HG02970 (cell line): ENCODE results near the gene IRX5.

Experiments used
- ATAC-seq: cut with Tn5 transposase; IDR thresholded peaks from one replicate; pipeline ENCODE4 v1.9.1; 2021; ENCODE audit warnings: mild to moderate bottlenecking, moderate library complexity, moderate number of reproducible peaks; ENCODE audit not compliant: unreplicated experiment, low FRiP score

Gene IRX5

DNA sequence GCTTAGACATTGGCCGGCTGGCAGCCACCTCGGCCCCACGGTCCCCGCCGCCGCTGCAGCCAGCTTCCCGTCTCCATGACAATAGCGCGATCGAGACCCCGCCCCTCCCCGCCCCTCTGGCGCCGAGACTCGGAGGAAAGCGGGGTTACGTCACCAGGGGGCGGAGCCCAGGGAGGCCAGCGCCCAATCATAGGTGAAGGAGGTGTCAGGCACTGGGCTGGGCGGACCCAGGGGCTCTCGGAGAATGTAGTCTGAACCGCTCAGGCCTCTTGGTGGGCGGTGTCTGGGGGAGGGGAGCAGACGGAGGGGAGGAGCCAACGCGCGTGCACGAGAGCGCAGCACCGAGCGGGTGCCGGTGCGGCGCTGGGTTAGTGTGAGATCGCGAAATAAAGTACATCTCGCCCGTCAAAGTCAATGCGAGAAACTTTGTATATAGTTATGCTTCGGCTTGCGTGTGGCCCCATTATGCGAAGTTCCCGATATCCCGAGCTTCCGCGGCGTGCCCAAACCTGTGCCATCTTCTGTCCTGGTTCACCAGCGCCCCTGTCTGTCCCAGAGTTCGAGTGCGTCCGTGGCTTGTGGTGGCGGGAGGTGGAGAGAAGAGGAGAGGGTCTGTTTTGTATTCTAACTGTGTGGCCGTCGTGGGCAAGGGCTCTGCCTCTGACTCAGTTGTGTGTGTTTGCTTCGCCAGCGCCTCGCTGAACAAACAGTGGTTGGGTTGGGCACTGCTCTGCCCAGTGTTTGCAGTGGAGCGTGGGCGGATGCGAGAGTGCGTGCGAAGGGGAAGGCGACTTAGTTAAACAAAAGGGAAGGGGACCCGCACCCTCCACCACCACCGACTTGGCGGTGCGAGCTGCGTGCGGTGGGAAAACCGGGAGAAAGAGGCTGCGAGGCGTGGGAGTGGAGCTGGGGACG lies 1.3 kb upstream of the IRX5 start:
- peak; percentile 92 for ATAC-seq

DNA sequence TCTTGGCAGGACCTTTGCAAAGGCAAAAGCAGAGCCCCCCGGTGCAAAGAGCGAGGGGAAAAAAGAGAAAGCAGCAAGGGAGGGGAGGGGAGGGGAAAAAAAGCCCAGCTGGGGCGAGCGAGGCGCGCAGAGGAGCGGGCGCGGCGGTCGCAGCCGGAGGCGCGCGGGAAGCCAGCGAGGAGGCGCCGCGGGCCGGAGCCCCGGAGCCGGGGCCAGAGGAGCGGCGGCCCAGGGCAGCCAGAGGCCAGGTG lies 129 bp downstream of the IRX5 start:
- ATAC-seq = no peak

DNA sequence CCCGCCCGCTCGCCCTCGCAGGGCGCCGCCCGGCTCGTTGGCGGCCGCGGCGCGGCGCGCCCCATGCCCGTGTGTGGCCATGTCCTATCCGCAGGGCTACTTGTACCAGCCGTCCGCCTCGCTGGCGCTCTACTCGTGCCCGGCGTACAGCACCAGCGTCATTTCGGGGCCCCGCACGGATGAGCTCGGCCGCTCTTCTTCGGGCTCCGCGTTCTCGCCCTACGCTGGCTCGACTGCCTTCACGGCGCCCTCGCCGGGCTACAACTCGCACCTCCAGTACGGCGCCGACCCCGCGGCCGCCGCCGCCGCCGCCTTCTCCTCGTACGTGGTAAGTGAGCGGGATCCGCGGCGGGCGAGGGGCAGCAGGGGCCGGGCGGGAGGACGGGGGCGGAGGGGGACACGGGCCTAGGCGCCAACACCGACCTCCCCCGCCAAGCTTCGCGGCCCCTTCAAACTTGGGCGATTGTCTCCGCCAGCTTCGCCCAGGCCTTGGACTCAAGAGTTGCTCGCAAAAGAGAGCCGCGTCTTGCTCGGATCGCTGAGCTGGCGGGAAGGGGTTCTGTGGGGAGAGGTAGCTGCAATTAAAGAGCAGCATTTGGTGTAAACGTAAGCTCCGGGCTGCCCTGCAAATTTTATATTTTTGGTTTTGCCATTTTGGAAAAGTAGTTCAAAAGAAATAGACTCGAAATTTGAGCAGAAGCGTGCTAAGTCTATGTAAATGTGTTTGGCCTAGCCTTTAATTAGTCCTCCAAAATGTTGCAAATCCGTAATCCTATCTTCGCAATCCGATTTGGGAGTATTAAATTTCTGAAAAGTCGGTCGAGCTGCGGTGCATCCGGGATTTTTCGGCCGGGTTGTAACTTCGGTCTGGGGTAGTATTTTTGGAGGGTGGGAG lies 702 bp downstream of the IRX5 start:
- ATAC-seq = no peak

DNA sequence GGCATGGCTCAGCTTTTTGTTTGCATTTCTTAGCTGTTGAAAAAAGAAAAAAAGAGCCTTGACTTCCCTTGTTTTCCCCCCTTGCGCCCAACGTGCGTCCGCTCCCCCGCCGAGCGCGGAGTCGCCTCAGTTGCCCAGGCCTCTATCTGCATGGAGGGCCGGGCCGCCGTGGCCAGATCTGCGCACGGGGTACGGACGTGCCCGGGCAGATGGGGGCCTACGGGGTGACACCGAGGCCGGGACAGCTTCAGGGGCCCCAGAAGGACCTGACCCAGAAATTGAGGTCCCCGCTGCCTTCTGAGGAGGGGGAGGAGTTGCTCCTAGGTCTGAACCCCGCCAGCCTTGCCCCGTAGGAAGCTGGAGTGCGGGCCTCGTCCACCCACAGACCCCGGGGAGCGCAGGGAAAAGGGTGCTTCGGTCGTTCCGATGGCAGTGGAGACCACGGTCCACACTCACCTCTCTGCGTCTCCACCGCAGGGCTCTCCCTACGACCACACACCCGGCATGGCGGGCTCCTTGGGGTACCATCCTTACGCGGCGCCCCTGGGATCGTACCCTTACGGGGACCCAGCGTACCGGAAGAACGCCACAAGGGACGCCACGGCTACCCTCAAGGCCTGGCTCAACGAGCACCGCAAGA lies 1.5 kb downstream of the IRX5 start:
- ATAC-seq = no peak

DNA sequence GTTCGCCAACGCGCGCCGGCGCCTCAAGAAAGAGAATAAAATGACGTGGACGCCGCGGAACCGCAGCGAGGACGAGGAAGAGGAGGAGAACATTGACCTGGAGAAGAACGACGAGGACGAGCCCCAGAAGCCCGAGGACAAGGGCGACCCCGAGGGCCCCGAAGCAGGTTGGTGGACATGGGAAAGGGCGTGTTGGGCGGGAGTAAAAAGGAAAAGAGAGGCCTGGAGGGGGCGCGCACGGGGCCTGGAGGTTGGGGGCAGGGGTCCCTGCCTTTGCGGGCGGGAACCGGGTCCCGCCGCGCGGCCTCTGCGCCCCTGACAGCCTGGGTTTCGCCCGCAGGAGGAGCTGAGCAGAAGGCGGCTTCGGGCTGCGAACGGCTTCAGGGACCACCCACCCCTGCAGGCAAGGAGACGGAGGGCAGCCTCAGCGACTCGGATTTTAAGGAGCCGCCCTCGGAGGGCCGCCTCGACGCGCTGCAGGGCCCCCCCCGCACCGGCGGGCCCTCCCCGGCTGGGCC lies 2.1 kb downstream of the IRX5 start:
- ATAC-seq = no peak

DNA sequence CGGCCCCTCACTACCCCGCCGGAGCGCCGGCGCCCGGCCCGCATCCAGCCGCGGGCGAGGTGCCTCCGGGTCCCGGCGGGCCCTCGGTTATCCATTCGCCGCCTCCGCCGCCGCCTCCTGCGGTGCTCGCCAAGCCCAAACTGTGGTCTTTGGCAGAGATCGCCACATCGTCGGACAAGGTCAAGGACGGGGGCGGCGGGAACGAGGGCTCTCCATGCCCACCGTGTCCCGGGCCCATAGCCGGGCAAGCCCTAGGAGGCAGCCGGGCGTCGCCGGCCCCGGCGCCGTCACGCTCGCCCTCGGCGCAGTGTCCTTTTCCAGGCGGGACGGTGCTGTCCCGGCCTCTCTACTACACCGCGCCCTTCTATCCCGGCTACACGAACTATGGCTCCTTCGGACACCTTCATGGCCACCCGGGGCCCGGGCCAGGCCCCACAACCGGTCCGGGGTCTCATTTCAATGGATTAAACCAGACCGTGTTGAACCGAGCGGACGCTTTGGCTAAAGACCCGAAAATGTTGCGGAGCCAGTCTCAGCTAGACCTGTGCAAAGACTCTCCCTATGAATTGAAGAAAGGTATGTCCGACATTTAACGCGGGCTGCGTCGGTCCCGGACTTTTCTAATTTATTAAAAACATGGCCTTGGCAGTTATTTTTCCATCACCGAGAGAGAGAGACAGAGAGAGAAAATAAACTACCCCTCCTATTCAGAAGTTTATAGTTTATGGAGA lies 2.8 kb downstream of the IRX5 start:
- no peak for ATAC-seq

DNA sequence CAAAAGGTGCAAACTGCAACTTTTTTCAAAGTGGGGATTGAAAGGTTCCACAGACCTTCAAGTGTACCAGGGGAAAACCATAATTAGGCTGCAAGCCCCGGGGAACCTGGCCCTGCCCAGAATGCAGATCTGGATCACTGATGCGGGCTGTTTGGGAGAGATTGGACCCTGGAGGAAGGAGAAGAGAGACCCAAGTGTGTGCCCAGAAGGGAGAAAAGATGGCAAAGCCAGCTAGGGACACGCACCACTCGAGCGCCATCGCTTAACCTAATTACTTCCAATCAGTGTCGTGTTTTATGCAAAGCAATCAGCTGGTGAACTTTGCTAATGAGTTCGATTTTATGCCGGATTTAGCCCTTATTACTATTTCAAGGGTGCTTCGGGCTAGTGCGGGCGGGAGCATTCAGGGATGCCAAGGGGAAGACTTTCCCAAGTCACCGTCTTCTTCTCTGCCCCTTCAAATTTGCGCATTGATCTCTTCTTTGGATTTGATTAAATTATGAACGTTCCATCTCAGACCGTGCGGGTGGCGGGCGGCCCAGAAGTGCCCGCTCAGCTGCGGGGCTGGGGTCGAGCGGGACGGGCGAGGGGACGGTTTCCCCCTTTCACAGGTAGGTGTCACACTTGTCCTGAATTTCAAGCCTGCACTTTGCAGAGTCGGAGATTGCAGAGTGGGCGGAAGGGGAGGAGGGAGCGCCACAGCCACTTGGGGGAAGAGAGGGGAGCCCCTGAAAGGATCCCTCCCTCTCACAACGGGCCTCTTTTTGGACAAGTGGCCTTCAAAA lies 4.0 kb downstream of the IRX5 start:
- no peak for ATAC-seq

DNA sequence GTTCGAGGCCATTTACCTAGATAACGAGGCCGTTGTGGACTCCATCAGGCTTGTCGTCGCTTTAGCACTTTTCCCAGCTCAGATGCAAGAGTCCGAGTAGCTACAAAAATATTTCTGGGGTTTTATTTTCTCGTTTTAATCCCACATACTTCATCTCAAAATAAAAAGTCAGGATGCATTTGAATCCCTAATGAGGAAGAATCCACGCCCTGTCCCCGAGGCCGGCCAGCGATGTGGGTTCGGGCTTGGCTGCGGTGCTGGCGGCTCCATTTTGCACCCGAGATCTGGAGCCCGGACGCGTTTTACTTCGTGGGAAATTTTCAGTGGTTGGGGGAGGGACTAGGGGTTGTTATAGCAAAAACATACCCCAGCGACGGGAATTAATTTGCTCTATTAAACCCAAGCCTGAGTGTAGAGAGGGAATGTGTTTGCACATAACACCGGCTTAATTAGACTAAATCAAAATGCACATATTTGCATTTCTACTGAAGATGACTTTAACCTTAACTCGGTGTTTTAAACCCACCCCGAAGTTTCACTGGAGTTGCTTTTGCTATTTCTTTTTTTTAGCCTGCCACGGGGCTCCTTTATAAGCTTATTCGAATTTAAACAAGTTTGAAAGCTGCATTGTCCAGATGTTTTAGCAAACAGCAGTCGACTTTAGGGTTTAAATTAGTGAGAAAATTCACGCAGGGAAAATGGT lies 4.8 kb downstream of the IRX5 start:
- ATAC-seq = no peak

DNA sequence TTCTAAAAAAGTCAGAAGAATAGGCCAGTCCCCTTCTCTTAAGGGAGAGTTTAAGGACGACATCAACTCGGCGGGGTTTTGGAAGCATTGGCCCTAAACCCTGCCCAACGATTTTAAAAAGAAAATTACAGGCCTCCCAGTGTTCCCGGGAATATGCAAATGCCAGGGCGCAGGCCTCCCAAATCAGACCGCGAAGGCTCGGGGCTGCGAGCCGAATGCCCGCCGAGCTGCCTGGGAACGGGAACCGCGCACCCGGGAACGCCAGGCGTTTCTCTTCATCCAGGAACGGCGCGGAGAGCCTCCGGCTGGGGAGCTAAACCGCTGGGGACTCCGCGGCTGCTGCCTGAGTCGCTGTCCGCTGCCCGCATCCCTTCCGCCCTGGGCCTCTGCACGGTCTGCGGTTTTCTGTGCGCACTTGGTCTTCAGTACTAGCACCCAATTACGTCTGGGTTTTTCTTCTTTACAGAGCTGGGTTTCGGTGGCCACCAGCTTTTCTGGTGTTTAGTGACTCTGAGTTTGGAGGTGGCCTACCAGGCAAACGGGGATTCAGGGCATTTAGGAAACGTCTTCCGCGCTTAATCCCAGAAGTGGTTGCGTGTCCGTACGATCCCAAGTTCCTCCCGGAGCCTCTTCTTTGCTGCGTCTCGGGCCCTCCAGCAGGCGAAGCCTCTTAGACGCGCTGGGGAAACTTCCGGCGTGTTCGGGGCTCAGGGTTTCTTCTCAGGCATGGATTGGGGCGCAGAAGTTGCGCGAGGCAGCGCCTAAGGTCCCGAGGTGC lies 5.7 kb downstream of the IRX5 start:
- ATAC-seq = no peak

DNA sequence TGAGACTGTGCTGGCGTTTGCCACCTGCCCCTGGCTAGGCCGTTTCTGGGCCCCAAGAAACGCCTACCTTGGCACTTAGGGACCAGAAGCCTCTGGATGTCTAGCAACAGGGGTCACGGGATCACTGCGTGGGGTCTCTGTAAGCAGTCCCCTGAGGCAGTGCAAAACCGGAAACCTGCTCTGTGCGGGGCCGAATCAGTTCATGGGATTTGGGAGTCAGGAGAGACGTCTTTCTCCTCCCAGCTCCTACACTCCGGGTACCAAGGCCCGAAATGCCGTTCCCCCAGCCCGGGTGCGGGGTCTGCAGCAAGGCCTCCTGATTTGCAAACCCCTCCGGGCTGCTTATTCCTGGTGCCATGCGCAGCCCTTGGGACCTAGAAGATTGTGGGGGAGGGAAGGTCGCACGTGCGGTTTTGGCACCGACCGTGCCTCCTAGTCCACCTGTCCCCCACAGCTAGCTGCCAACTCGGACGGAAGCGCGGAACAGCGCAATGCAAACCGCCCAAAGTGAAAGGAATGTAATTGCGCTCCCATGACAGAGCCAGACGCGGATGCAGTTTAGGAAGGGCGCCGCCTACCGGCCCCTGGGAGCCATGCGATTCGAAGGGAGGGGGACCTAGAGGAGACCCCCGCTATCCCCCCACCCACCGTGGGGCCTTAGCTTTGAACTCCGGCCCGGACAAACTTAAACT lies 6.5 kb downstream of the IRX5 start:
- no peak for ATAC-seq

DNA sequence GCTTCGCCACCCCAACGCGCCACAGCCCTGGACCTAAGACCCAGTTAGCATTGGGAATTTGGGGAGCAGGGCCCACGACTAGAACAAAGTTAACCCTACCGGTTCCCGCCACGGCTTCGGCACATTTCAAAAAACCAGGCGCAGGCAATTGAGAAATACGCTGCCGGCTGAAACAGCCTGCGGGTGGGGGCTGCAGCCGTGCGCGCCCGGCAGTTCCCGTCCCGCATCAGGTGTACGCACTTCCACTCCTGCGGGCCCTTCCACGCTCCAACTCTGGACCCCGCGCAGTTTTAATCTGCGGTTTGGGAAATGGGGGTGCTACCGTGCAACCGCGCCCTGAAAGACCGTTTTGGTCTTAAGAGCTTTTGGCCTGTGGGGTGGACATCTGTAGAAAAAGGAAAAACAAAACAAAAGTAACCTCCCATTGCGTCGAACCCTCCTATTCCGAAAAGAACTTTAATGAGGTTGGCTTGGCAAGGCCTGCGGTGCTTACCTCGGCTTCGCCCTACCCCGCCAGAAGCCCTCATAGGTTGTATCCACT lies 7.1 kb downstream of the IRX5 start:
- no peak for ATAC-seq

DNA sequence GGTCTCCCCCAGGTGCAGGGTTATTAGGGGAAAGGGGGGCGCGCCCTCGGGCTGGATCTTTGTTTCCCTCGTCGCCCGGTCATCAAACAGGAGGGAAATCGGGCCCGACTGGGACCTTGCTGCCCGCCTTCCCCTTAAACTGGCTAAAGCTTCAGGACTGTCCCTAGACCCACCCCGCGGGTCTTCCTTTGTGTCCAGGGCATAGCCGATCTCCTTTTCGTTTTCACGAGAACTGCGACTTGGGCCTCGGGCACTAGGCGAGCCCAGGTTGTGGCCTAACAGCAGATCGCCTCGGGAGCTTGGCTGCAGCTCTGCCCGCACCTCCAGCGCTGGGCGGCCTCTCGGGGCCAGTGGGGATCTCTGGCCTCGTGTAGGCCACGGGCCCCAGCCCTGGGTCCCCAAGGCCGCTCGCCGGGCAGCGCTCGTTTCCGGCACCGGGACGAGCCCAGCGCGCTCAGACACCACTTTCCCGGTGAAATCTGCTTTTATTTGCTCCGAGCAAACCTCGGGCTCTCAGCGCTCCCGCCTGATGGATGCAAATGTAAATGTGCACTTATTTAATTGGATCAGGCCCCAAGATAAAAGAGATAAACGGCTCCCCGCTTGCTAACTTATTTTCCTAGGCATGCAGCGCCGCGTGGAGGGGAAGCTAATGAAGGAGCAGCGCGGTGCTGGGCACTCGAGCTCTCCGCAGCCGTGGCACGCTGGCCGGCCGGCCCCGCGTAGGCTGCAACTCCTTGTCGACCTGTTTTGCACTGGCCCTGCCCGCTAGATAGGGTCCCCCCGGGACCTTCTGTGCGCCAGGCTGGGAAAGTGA lies 7.8 kb downstream of the IRX5 start:
- ATAC-seq = no peak

DNA sequence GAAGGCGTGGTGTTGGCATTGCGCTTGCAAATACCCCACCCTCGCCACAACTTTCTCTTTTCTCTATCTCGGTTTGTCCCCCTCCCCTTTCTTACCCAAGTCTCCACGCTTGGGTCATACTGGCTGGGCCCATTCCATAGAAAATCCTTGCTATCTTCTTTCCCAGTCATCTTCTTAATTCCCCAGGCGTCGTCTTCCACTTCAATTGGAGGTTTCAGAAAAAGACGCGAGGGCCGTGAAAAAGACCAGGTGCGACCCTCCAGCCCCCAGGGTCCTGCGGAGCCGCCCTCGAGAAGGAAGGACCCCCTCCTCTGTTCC lies 8.3 kb downstream of the IRX5 start:
- no peak for ATAC-seq

DNA sequence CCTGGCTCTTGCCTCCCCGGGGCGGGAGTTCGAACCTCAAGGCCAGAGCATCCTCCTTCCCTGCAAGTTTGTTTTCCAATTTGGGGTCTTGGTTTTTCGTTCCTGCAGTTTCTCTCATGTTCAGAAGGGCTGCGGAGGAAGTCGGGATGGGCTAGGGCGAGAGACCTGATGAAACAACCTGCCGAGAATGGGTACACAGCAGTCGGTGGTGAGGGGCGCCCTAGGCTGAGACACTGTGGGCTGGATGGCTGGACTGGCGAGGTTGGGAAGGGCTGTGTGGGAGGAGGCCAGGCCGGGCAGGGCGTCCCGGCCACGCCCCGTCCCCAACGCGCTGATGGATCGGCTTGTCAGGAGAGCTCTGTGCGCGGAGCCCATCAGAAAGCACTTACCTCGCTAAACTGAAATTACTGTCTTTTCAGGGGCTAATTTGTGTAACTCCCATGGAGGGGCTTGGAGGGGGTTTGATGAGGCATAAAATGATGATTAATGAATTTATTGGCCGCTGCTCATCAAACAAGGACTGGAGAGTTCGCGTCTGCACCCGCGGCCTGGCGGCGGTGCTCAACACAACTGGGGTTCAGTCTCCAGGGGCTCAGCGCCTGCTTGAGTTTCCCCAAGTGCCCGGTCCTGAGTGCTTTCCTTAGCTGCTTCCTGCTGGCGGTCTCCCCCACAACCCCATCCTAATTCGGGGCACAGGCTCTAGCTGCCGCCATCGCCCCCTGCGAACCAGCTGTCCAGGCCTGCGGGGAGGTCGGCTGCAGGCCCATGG lies 9.0 kb downstream of the IRX5 start:
- no peak for ATAC-seq

DNA sequence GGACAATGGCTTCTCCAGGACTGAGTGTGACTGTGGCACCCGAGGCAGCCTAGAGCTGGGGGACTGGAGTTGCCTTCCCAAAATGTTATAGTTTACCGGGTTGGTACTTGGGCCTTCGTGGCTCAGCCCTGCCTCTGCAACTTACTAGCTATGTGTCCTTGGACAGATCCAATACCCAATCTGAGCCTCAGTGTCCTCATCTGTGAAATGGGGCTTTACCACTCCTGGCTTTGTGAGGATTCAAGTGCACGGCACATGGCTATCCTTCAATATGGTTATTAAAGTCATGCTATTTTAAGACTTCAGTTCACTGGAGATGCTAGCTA lies 9.6 kb downstream of the IRX5 start:
- ATAC-seq = no peak

DNA sequence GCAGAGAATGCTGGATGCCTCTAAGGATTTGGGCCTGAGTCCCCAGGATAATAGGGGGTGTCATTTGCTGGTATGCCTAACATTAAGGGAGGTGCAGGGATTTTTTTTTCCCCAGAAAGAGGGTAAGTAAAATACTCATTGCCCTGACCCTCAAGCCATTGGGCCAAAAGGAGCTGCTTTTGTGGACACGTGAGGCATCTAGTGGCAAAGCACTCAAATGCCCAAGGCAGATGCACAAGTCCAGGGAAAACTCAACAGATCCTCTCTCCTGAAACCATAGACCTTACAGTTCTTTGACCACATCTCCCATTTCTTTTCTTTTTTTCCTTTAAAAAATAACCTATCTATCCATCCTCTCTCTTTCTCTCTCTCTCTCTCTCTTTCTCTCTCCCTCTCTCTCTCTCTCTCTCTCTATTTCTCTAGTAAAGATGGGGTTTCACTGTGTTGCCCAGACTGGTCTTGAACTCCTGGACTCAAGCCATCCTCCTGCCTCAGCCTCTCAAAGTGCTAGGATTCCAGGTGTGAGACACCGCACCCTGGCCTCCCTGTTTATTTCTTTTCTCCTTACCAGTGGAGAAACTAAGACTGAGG lies 11.8 kb downstream of the IRX5 start:
- ATAC-seq = no peak
